ENCODE data around the gene RNF17. TPM values are rescaled to one million over a fixed set of nuclear protein-coding genes. Genes with fewer than 3 reads are reported as not detected.
A peak's percentile ranks its signal among the peaks of the same experiment; 100 is the strongest.
"Not testable (repeated sequence)": the region's sequence is repeated elsewhere in the genome, so short reads cannot be mapped to it uniquely, and the experiment has no call there.

The RNF17 gene
- total and polyA plus RNA-seq, 9 donors = 0.14 to 0.73 (median 0.32) TPM; not detected in 3

GRCh38 chr13:24727731-24728601, 36.0 kb upstream of the RNF17 start:
- H3K4me3 ChIP-seq (ENCODE audit: low read length) = no peak overlapping the region
- no peaks in the 10 kb centered on the region for H3K36me3 ChIP-seq (ENCODE audit: control insufficient read depth, insufficient read depth, low read length)
- peak; percentile 84 for DNase-seq
- no peaks in the 10 kb centered on the region for H3K4me1 ChIP-seq (ENCODE audit: control insufficient read depth, insufficient read depth, low read length)
- no peak overlapping the region for H3K27ac ChIP-seq (ENCODE audit: low read length)
- H3K9me3 ChIP-seq (replicated peaks; ENCODE audit: control insufficient read depth, low read depth, low read length) = no peaks in the 10 kb centered on the region
- no peaks in the 10 kb centered on the region for H3K27me3 ChIP-seq (ENCODE audit: control insufficient read depth, insufficient read depth, low read length)
- WGBS (ENCODE audit: insufficient coverage) = 90% methylated on average over 2 of the region's 24 CpGs

- H3K4me1 ChIP-seq (ENCODE audit: control insufficient read depth, insufficient read depth, low read length); DNase-seq; H3K27me3 ChIP-seq (ENCODE audit: control insufficient read depth, insufficient read depth, low read length); H3K9me3 ChIP-seq (replicated peaks; ENCODE audit: control insufficient read depth, low read depth, low read length); H3K27ac ChIP-seq (ENCODE audit: low read length); H3K4me3 ChIP-seq (ENCODE audit: low read length); H3K36me3 ChIP-seq (ENCODE audit: control insufficient read depth, insufficient read depth, low read length): not testable (repeated sequence)
- 94% methylated on average over 3 of the region's 4 CpGs for WGBS (ENCODE audit: insufficient coverage)
Observed at GRCh38 chr13:24730873-24731567, 32.9 kb upstream of the RNF17 start.

GRCh38 chr13:24734950-24735349, 29.0 kb upstream of the RNF17 start:
- Histone ChIP-seq H3K36me3 (ENCODE audit: control insufficient read depth, insufficient read depth, low read length) (no peaks in the 10 kb centered on the region), H3K27me3 (ENCODE audit: control insufficient read depth, insufficient read depth, low read length) (no peaks in the 10 kb centered on the region), H3K27ac (ENCODE audit: low read length) (no peak overlapping the region), H3K9me3 (replicated peaks; ENCODE audit: control insufficient read depth, low read depth, low read length) (no peaks in the 10 kb centered on the region), H3K4me1 (ENCODE audit: control insufficient read depth, insufficient read depth, low read length) (no peaks in the 10 kb centered on the region), H3K4me3 (ENCODE audit: low read length) (no peak overlapping the region)
- DNase-seq = no peak
- WGBS (ENCODE audit: insufficient coverage) = 67% methylated on average over 1 of the region's 4 CpGs

- Histone ChIP-seq H3K27me3 (ENCODE audit: control insufficient read depth, insufficient read depth, low read length) (no peaks in the 10 kb centered on the region), H3K36me3 (ENCODE audit: control insufficient read depth, insufficient read depth, low read length) (no peaks in the 10 kb centered on the region), H3K4me3 (ENCODE audit: low read length) (no peak overlapping the region), H3K27ac (ENCODE audit: low read length) (no peak overlapping the region), H3K9me3 (replicated peaks; ENCODE audit: control insufficient read depth, low read depth, low read length) (no peaks in the 10 kb centered on the region), H3K4me1 (ENCODE audit: control insufficient read depth, insufficient read depth, low read length) (peaks cover 11% of the 10 kb centered on the region)
- DNase-seq = no peak
- WGBS (ENCODE audit: insufficient coverage) = 62% methylated on average over 4 of the region's 6 CpGs
Observed at GRCh38 chr13:24737042-24737441, 26.9 kb upstream of the RNF17 start.

GRCh38 chr13:24738366-24738847, 25.6 kb upstream of the RNF17 start:
- peaks cover 19% of the 10 kb centered on the region for H3K4me1 ChIP-seq (ENCODE audit: control insufficient read depth, insufficient read depth, low read length)
- H3K9me3 ChIP-seq (replicated peaks; ENCODE audit: control insufficient read depth, low read depth, low read length) = no peaks in the 10 kb centered on the region
- peaks cover 2% of the 10 kb centered on the region for H3K27me3 ChIP-seq (ENCODE audit: control insufficient read depth, insufficient read depth, low read length)
- DNase-seq = no peak
- 70% methylated on average over 3 of the region's 5 CpGs for WGBS (ENCODE audit: insufficient coverage)
- H3K4me3 ChIP-seq (ENCODE audit: low read length) = no peak overlapping the region
- no peaks in the 10 kb centered on the region for H3K36me3 ChIP-seq (ENCODE audit: control insufficient read depth, insufficient read depth, low read length)
- H3K27ac ChIP-seq (ENCODE audit: low read length) = no peak overlapping the region

- 93% methylated on average over 8 of the region's 12 CpGs for WGBS (ENCODE audit: insufficient coverage)
- DNase-seq = no peak
- Histone ChIP-seq H3K9me3 (replicated peaks; ENCODE audit: control insufficient read depth, low read depth, low read length) (no peaks in the 10 kb centered on the region), H3K27me3 (ENCODE audit: control insufficient read depth, insufficient read depth, low read length) (peaks cover 17% of the 10 kb centered on the region), H3K4me3 (ENCODE audit: low read length) (no peak overlapping the region), H3K4me1 (ENCODE audit: control insufficient read depth, insufficient read depth, low read length) (peaks cover 28% of the 10 kb centered on the region), H3K27ac (ENCODE audit: low read length) (no peak overlapping the region), H3K36me3 (ENCODE audit: control insufficient read depth, insufficient read depth, low read length) (no peaks in the 10 kb centered on the region)
Observed at GRCh38 chr13:24740014-24740890, 23.7 kb upstream of the RNF17 start.

GRCh38 chr13:24741016-24741662, 22.8 kb upstream of the RNF17 start:
- Histone ChIP-seq H3K27me3 (ENCODE audit: control insufficient read depth, insufficient read depth, low read length) (peaks cover 26% of the 10 kb centered on the region), H3K9me3 (replicated peaks; ENCODE audit: control insufficient read depth, low read depth, low read length) (no peaks in the 10 kb centered on the region), H3K27ac (ENCODE audit: low read length) (no peak overlapping the region), H3K4me3 (ENCODE audit: low read length) (no peak overlapping the region), H3K4me1 (ENCODE audit: control insufficient read depth, insufficient read depth, low read length) (peaks cover 29% of the 10 kb centered on the region), H3K36me3 (ENCODE audit: control insufficient read depth, insufficient read depth, low read length) (no peaks in the 10 kb centered on the region)
- 72% methylated on average over 3 of the region's 11 CpGs for WGBS (ENCODE audit: insufficient coverage)
- DNase-seq = no peak

GRCh38 chr13:24741791-24742190, 22.2 kb upstream of the RNF17 start:
- Histone ChIP-seq H3K27me3 (ENCODE audit: control insufficient read depth, insufficient read depth, low read length) (peaks cover 32% of the 10 kb centered on the region), H3K4me3 (ENCODE audit: low read length) (no peak overlapping the region), H3K36me3 (ENCODE audit: control insufficient read depth, insufficient read depth, low read length) (no peaks in the 10 kb centered on the region), H3K4me1 (ENCODE audit: control insufficient read depth, insufficient read depth, low read length) (peaks cover 35% of the 10 kb centered on the region), H3K27ac (ENCODE audit: low read length) (no peak overlapping the region), H3K9me3 (replicated peaks; ENCODE audit: control insufficient read depth, low read depth, low read length) (no peaks in the 10 kb centered on the region)
- DNase-seq = no peak
- 80% methylated on average over 7 of the region's 8 CpGs for WGBS (ENCODE audit: insufficient coverage)

GRCh38 chr13:24742294-24742693, 21.7 kb upstream of the RNF17 start:
- Histone ChIP-seq H3K36me3 (ENCODE audit: control insufficient read depth, insufficient read depth, low read length) (no peaks in the 10 kb centered on the region), H3K27me3 (ENCODE audit: control insufficient read depth, insufficient read depth, low read length) (peaks cover 37% of the 10 kb centered on the region), H3K4me1 (ENCODE audit: control insufficient read depth, insufficient read depth, low read length) (peaks cover 40% of the 10 kb centered on the region), H3K4me3 (ENCODE audit: low read length) (no peak overlapping the region), H3K27ac (ENCODE audit: low read length) (no peak overlapping the region), H3K9me3 (replicated peaks; ENCODE audit: control insufficient read depth, low read depth, low read length) (no peaks in the 10 kb centered on the region)
- DNase-seq = peak; percentile 41
- 20% methylated on average over 1 of the region's 6 CpGs for WGBS (ENCODE audit: insufficient coverage)

All from muscle of leg (tissue), 11 donors.